Endothelial cell of umbilical vein (primary cell): Measurements from ENCODE around the gene BMERB1. TPM values are rescaled to one million over a fixed set of nuclear protein-coding genes. Genes with fewer than 3 reads are reported as not detected.

Experiments
- BruUV-seq: library from RNA; stranded (reverse); fragments of 400-500 nt; replicated peaks from 2 replicates; lab custom pipeline; 2021; lab: Mats Ljungman, UMichigan
- CTCF ChIA-PET: fragments of 300-600, 350-600 bp; sonication (Branson Sonifier 250); formaldehyde crosslinking; loops from one replicate; lab custom pipeline; 2021; ENCODE audit warnings: antibody characterized with exemption, inconsistent platforms; lab: Charles Lee
- POLR2A ChIA-PET: fragments of 300-600, 350-600 bp; sonication (Branson Sonifier 250); formaldehyde crosslinking; loops from one replicate; lab custom pipeline; 2021; ENCODE audit warnings: antibody characterized with exemption, inconsistent platforms; lab: Charles Lee
- DNase-seq: peaks from one replicate; pipeline ENCODE4 v3.0.0-alpha.2; 2011; ENCODE audit warnings: low read depth, low spot score
- FAIRE-seq: peaks from 2 replicates; lab custom pipeline; 2011; peaks lifted over from hg19 to GRCh38; lab: Jason Lieb, UNC
- H2AFZ ChIP-seq: 2 replicates; pipeline ENCODE4 v1.6.0; 2012; ENCODE audit warnings: low read depth, low read length, control low read depth, inconsistent platforms
- H3K27ac ChIP-seq: 2 replicates; pipeline ENCODE4 v1.5.1; 2011; ENCODE audit warnings: low read depth, mild to moderate bottlenecking, control low read depth, low read length, moderate library complexity; ENCODE audit not compliant: insufficient read depth
- H3K27me3 ChIP-seq, 2 experiments: 2 replicates each; pipeline versions ENCODE4 v1.6.0 to v1.6.1; 2011; ENCODE audit warnings: low read length in 2 of 2, mixed read lengths in 1 of 2; ENCODE audit not compliant: control insufficient read depth in 2 of 2, insufficient read depth in 2 of 2
- H3K36me3 ChIP-seq, 2 experiments: 2 replicates in 1 of 2; 3 replicates in 1 of 2; pipeline ENCODE4 v1.5.1; 2011; ENCODE audit warnings: low read length in 2 of 2, mild to moderate bottlenecking in 1 of 2, moderate library complexity in 1 of 2; ENCODE audit not compliant: control insufficient read depth in 2 of 2, insufficient read depth in 2 of 2; ENCODE audit errors: extremely low read depth in 1 of 2
- H3K4me1 ChIP-seq: 3 replicates; pipeline ENCODE4 v1.5.1; 2011; ENCODE audit warnings: mild to moderate bottlenecking, low read length; ENCODE audit not compliant: control insufficient read depth, insufficient read depth; ENCODE audit errors: extremely low read depth
- H3K4me2 ChIP-seq: 2 replicates; pipeline ENCODE4 v1.6.1; 2011; ENCODE audit warnings: low read length, control low read depth, mixed read lengths; ENCODE audit not compliant: insufficient read depth
- H3K4me3 ChIP-seq, 3 experiments: fragments of 200-600 bp in 1 of 3; sonication (generic), shearing (Covaris generic) in 1 of 3; replicated peaks in 1 of 3; 2 replicates each; pipeline ENCODE4 v1.5.1; 2011 to 2016; ENCODE audit warnings: control low read depth in 3 of 3, low read length in 3 of 3, mild to moderate bottlenecking in 2 of 3, inconsistent platforms in 1 of 3, low read depth in 1 of 3, moderate library complexity in 1 of 3; ENCODE audit not compliant: insufficient read depth in 1 of 3
- H3K79me2 ChIP-seq: 2 replicates; pipeline ENCODE4 v1.6.0; 2012; ENCODE audit warnings: low read length, inconsistent platforms; ENCODE audit not compliant: control insufficient read depth, insufficient read depth
- H3K9ac ChIP-seq: replicated peaks from 2 replicates; pipeline ENCODE3; 2011; ENCODE audit warnings: low read length, control low read depth; ENCODE audit not compliant: insufficient read depth; ENCODE audit errors: extremely low read depth
- H3K9me1 ChIP-seq: replicated peaks from 3 replicates; pipeline ENCODE4 v1.6.0; 2011; ENCODE audit warnings: mild to moderate bottlenecking, low read length; ENCODE audit not compliant: control insufficient read depth, insufficient read depth; ENCODE audit errors: extremely low read depth
- H3K9me3 ChIP-seq: replicated peaks from 2 replicates; pipeline ENCODE4 v1.5.1; 2012; ENCODE audit warnings: low read length, inconsistent platforms; ENCODE audit not compliant: control insufficient read depth, insufficient read depth
- H4K20me1 ChIP-seq: replicated peaks from 2 replicates; pipeline ENCODE3; 2011; ENCODE audit warnings: mild to moderate bottlenecking, low read length; ENCODE audit not compliant: control insufficient read depth, insufficient read depth; ENCODE audit errors: extremely low read depth
- CTCF ChIP-seq, 2 donors: IDR thresholded peaks; 1 replicate in 1 of 2; 2 replicates in 1 of 2; pipeline ENCODE4 v1.5.1; 2011; ENCODE audit warnings: low read length in 2 of 2, mild to moderate bottlenecking in 2 of 2, moderate library complexity in 2 of 2, control low read depth in 1 of 2, inconsistent platforms in 1 of 2, low read depth in 1 of 2; ENCODE audit not compliant: insufficient read depth in 1 of 2; ENCODE audit errors: extremely low read depth in 1 of 2
- EZH2 ChIP-seq: IDR thresholded peaks from 2 replicates; pipeline ENCODE4 v1.6.1; 2012; ENCODE audit warnings: borderline replicate concordance, low read depth, mild to moderate bottlenecking, moderate library complexity, low read length, inconsistent platforms; ENCODE audit not compliant: severe bottlenecking
- FOS ChIP-seq: IDR thresholded peaks from 2 replicates; pipeline ENCODE4 v1.6.1; 2011; ENCODE audit warnings: mild to moderate bottlenecking, low read length, moderate library complexity, borderline replicate concordance; ENCODE audit not compliant: insufficient read depth
- GATA2 ChIP-seq: IDR thresholded peaks from 2 replicates; pipeline ENCODE4 v1.7.0; 2011; ENCODE audit warnings: low read depth, mild to moderate bottlenecking, moderate library complexity, mixed read lengths, low read length; ENCODE audit not compliant: insufficient read length, insufficient read depth
- JUN ChIP-seq: IDR thresholded peaks from 2 replicates; pipeline ENCODE4 v1.6.1; 2011; ENCODE audit warnings: borderline replicate concordance, low read depth; ENCODE audit not compliant: insufficient read length, insufficient read depth
- MAX ChIP-seq: IDR thresholded peaks from 2 replicates; pipeline ENCODE4 v1.6.1; 2011; ENCODE audit not compliant: insufficient read depth, insufficient read length
- MYC ChIP-seq: IDR thresholded peaks from one replicate; pipeline ENCODE4 v1.6.1; 2011; ENCODE audit warnings: mild to moderate bottlenecking, low read depth, low read length
- POLR2A ChIP-seq: IDR thresholded peaks from 2 replicates; pipeline ENCODE4 v1.6.1; 2012; ENCODE audit warnings: low read depth, mild to moderate bottlenecking, control low read depth, low read length
- POLR2AphosphoS5 ChIP-seq: IDR thresholded peaks from 2 replicates; pipeline ENCODE4 v1.6.1; 2012; ENCODE audit warnings: low read depth, mild to moderate bottlenecking, control low read depth, low read length, moderate library complexity; ENCODE audit not compliant: insufficient read depth
- dilution Hi-C: fragments of 300-500 bp; cut with MboI; formaldehyde crosslinking; loops from one replicate; pipeline ENCODE4 v1.15.0; 2019; ENCODE audit warnings: low sequenced_read_pairs; ENCODE audit not compliant: extremely low pct_ligation_motif_present
- intact Hi-C: fragments of 100-400 bp; cut with micrococcal nuclease; formaldehyde crosslinking; loops from one replicate; pipeline ENCODE4 v1.10.0; 2022
- polyA plus RNA-seq, 4 experiments: library from polyadenylated mRNA; depleted of rRNA in 3 of 4; stranded (reverse) in 3 of 4; unstranded in 1 of 4; fragments of >200 nt; gene quantifications; 2 replicates each; pipeline versions ENCODE4 v1.2.1 to v1.2.3, GENCODE V29; 2011 to 2012; ENCODE audit warnings: missing spikeins in 1 of 4
- total RNA-seq: library from RNA; stranded (reverse); gene quantifications from 2 replicates; pipeline ENCODE4 v1.2.3, GENCODE V29; 2021

Gene BMERB1
- total and polyA plus RNA-seq, 2 donors (not counting 3 experiments of a cell fraction or from before 2014, with no cell fraction given): 14.1 to 17.4 TPM

GRCh38 chr16:15521390-15521757 lies 87.0 kb downstream of the BMERB1 start:
- Histone ChIP-seq H3K9me3 (no peaks in the 10 kb centered on the region), H4K20me1 (no peaks in the 10 kb centered on the region), H3K4me1 (peaks cover 25% of the 10 kb centered on the region), H3K27ac (no peak overlapping the region), H3K79me2 (no peaks in the 10 kb centered on the region), H2AFZ (no peak overlapping the region), H3K36me3 (no peaks in the 10 kb centered on the region), H3K9ac (no peak overlapping the region), H3K27me3 (no peaks in the 10 kb centered on the region), H3K4me3 (no peak overlapping the region), H3K4me2 (peak overlapping the region; percentile 15), H3K9me1 (no peaks in the 10 kb centered on the region)
- no TSS peak for BruUV-seq
- dilution Hi-C loops (no loop called here), intact Hi-C loops (loop anchor here (5.0 kb wide), 1 partner anchor 121 kb away; the partner anchor contains the start of gene MARF1)
- no peak for FAIRE-seq
- no peak for TF ChIP-seq CTCF (IDR thresholded peaks at IDR 0.05; ENCODE audit: extremely low read depth in 1 of 2, insufficient read depth in 1 of 2, low read depth in 1 of 2, low read length in 2 of 2)
- no peak for TF ChIP-seq FOS
- TF ChIP-seq JUN: no peak
- no peak for TF ChIP-seq EZH2
- TF ChIP-seq POLR2A: no peak
- TF ChIP-seq GATA2: no peak
- no peak for TF ChIP-seq MAX
- no peak for TF ChIP-seq MYC
- no peak for TF ChIP-seq POLR2AphosphoS5
- ChIA-PET CTCF (interaction anchor here (1.0 to 2.3 kb wide), 4 partner anchors 12 to 94 kb away, joined by 3 to 10 read pairs (median 6); no protein-coding TSS in a partner anchor), POLR2A (interaction anchor here (0.9 kb wide), 1 partner anchor 31 kb away, joined by 3 read pairs; no protein-coding TSS in a partner anchor)
- DNase-seq: no peak
